VCaP (cell line): Measurements from ENCODE around the gene STIL.
"Not testable (repeated sequence)": the region's sequence is repeated elsewhere in the genome, so short reads cannot be mapped to it uniquely, and the experiment has no call there.

ENCODE experiments used
- H3K27ac ChIP-seq: fragments of 450-650 bp; 2 replicates; pipeline ENCODE4 v1.5.1; 2017
- CTCF ChIP-seq: fragments of 450-650 bp; conservative IDR thresholded peaks from 2 replicates; pipeline ENCODE4 v1.5.1; 2017; ENCODE audit warnings: mild to moderate bottlenecking, moderate library complexity

The STIL gene

GRCh38 chr1:47205918-47206317, 108.0 kb downstream of the STIL start:
- H3K27ac ChIP-seq = no peak overlapping the region
- TF ChIP-seq CTCF = no peak

GRCh38 chr1:47203504-47203903, 110.4 kb downstream of the STIL start:
- not testable (repeated sequence) for H3K27ac ChIP-seq

- H3K27ac ChIP-seq = no peak overlapping the region
- TF ChIP-seq CTCF = no peak
Observed at GRCh38 chr1:47201179-47201578, 112.8 kb downstream of the STIL start.
